Measurements from ENCODE around the gene GMPPB. TPM values are rescaled to one million over a fixed set of nuclear protein-coding genes. Genes with fewer than 3 reads are reported as not detected.
"Not testable (repeated sequence)": the region's sequence is repeated elsewhere in the genome, so short reads cannot be mapped to it uniquely, and the experiment has no call there.

GMPPB gene
- total and polyA plus RNA-seq, 12 donors = 11.2 to 141 (median 30.1) TPM

DNA sequence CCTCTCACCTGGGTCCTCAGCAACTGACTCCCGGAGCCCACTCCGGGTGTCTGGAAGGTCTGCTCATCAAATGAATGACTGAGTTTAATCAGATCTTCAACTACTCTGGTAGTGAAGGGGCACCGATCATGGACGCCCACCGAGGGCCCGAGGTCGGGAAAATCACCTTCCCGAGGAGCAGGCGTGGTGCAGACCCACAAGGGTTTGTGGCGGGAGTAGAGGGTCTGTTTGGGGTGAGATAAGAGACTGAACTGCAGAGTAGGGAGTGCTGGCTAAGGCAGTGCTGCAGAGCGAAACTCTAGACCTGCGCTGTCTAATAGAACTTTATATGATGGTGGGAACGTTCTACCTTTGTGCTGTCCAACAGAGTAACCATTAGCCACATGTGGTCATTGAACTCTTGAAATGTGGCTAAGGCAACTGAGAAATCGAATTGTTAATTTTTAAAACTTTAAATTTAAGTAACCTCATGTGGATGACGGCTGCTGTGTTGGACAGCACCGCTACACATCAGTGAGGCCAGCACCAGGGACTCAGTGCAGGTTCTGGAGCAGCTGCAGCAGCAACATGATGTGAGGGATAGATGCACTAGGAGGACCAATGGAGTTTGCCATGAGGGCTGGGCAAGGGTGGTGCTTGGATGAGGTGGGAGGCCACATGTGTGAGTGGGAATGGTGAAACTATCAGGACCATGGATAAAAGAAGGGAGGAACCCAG lies 33.7 kb downstream of the GMPPB start:
- H3K27me3 ChIP-seq; H3K9me3 ChIP-seq (replicated peaks in 1 of 3); H3K36me3 ChIP-seq (replicated peaks in 1 of 2); intact Hi-C loops (cut with DNase I); DNase-seq: not testable (repeated sequence)
- peaks cover 5 to 24% of the 10 kb centered on the region in 2 donors for H3K4me1 ChIP-seq (replicated peaks in 1 of 2)
- WGBS, 4 donors = 6 to 9% (median 8%) methylated on average over 16 of the region's 16 CpGs
- peak overlapping the region; percentile 74 to 99 (median 95) for H3K4me3 ChIP-seq
- peak overlapping the region in 3 of 5 donors; percentile 55 to 93 (median 66) for H3K27ac ChIP-seq

- TF ChIP-seq, protein P1, sequence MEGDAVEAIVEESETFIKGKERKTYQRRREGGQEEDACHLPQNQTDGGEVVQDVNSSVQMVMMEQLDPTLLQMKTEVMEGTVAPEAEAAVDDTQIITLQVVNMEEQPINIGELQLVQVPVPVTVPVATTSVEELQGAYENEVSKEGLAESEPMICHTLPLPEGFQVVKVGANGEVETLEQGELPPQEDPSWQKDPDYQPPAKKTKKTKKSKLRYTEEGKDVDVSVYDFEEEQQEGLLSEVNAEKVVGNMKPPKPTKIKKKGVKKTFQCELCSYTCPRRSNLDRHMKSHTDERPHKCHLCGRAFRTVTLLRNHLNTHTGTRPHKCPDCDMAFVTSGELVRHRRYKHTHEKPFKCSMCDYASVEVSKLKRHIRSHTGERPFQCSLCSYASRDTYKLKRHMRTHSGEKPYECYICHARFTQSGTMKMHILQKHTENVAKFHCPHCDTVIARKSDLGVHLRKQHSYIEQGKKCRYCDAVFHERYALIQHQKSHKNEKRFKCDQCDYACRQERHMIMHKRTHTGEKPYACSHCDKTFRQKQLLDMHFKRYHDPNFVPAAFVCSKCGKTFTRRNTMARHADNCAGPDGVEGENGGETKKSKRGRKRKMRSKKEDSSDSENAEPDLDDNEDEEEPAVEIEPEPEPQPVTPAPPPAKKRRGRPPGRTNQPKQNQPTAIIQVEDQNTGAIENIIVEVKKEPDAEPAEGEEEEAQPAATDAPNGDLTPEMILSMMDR (IDR thresholded peaks at IDR 0.05) = peak in 3 of 6 experiments; percentile 8 to 31 (median 21)
- TF ChIP-seq POLR2A (IDR thresholded peaks at IDR 0.05) = peak in 1 of 2 donors; percentile 41
- peak; percentile 83 to 92 (median 90) for DNase-seq
Observed at GRCh38 chr3:49689046-49689907, 34.5 kb downstream of the GMPPB start, which contains the start of the genes MST1 and RNF123. Gene MST1 (minus strand): TSS chr3:49689474. CDS start chr3:49688691, 783 bp downstream. Gene RNF123 (plus strand): TSS chr3:49689557. CDS start chr3:49691166, 1,609 bp downstream.

DNA sequence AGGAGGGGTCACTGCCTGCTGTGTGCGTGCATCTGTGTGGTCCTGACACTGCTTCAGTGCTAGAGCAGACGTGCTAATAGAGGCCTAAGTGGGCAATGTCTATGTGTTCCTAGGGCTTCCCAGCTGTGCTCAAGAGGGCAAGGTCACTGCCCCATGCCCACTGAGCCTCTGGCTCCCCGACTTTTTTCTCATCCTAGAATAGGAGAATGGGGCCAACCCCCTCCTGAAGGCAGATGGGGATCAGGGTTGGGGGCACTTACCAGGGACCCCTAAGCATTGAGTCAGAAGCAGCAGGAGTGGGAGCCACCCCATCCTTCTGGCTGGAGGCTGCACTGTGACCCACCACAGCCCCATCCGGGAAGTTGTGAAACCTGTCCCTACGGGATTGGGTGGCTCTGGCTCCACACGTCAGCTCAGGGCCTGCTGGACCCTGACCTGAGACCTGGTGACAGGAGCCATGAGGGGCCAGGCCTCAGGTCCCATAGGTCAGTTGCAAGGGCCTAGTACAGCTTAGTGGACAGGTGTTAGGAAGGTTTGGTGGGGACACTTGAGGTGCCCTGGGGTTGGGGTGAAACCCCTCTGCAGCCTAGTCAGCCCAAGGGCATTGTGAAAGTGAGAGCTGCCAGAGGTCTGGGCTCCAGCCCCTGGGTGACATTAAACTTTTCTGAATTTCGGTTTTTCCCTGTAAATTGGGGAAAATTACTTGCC lies 35.3 kb downstream of the GMPPB start:
- Histone ChIP-seq H3K27ac (peak overlapping the region; percentile 3 to 93 (median 66)), H3K4me1 (replicated peaks in 1 of 2) (peaks cover 5 to 24% of the 10 kb centered on the region in 2 donors)

More at GRCh38 chr3:49689046-49689907, 34.5 kb downstream of the GMPPB start, which contains the start of the genes MST1 and RNF123:
- 0 to 2% (median 1%) methylated on average over 13 to 66 of the region's 66 CpGs for WGBS, 4 donors
- no peaks in the 10 kb centered on the region for H3K27me3 ChIP-seq
- no peaks in the 10 kb centered on the region for H3K9me3 ChIP-seq (replicated peaks in 1 of 3)
- H3K4me3 ChIP-seq = peak within 1 kb of the TSS; percentile 74 to 99 (median 95)
- no peaks in the 10 kb centered on the region for H3K36me3 ChIP-seq (replicated peaks in 1 of 2)
- H3K4me1 ChIP-seq (replicated peaks in 1 of 2) = peaks cover 5 to 24% of the 10 kb centered on the region in 2 donors
- H3K27ac ChIP-seq = peak within 1 kb of the TSS; percentile 3 to 93 (median 66)
- intact Hi-C loops (cut with DNase I) = no loop called here

GRCh38 chr3:49687424-49687795 lies 36.3 kb downstream of the GMPPB start:
- H3K27me3 ChIP-seq; H3K9me3 ChIP-seq (replicated peaks in 1 of 3); intact Hi-C loops (cut with DNase I); H3K4me3 ChIP-seq; DNase-seq; H3K27ac ChIP-seq: not testable (repeated sequence)
- H3K4me1 ChIP-seq (replicated peaks in 1 of 2) = peaks cover 5 to 24% of the 10 kb centered on the region in 2 donors
- 80 to 95% (median 93%) methylated on average over 1 to 12 of the region's 12 CpGs; no CpG with 5 or more reads in 1 of the 4 donors for WGBS, 4 donors
- peaks cover 0 to 15% of the 10 kb centered on the region in 2 donors for H3K36me3 ChIP-seq (replicated peaks in 1 of 2)

More for the DNA sequence above, 35.3 kb downstream of the GMPPB start:
- WGBS, 4 donors = 44 to 60% (median 56%) methylated on average over 3 to 7 of the region's 7 CpGs
- H3K36me3 ChIP-seq (replicated peaks in 1 of 2); H3K9me3 ChIP-seq (replicated peaks in 1 of 3); H3K27me3 ChIP-seq; intact Hi-C loops (cut with DNase I): not testable (repeated sequence)
- DNase-seq = peak in 1 of 7 donors; percentile 60
- peak overlapping the region in 3 of 4 donors; percentile 94 to 99 (median 96) for H3K4me3 ChIP-seq

- Histone ChIP-seq H3K4me1 (replicated peaks in 1 of 2) (peaks cover 5 to 24% of the 10 kb centered on the region in 2 donors), H3K27ac (peak overlapping the region in 1 of 5 donors; percentile 17), H3K36me3 (replicated peaks in 1 of 2) (peaks cover 0 to 20% of the 10 kb centered on the region in 2 donors), H3K4me3 (peak overlapping the region in 1 of 4 donors; percentile 46)
- intact Hi-C loops (cut with DNase I); H3K9me3 ChIP-seq (replicated peaks in 1 of 3); H3K27me3 ChIP-seq: not testable (repeated sequence)
- DNase-seq = peak; percentile 53 to 86 (median 78)
- 11 to 36% (median 16%) methylated on average over 9 to 44 of the region's 44 CpGs for WGBS, 4 donors
Observed at GRCh38 chr3:49686769-49687423, 36.9 kb downstream of the GMPPB start.

- intact Hi-C loops (cut with DNase I); H3K9me3 ChIP-seq (replicated peaks in 1 of 3); H3K27me3 ChIP-seq: not testable (repeated sequence)
- WGBS, 4 donors = 2 to 40% (median 9%) methylated on average over 1 to 25 of the region's 29 CpGs
- Histone ChIP-seq H3K4me1 (replicated peaks in 1 of 2) (peaks cover 5 to 23% of the 10 kb centered on the region in 2 donors), H3K36me3 (replicated peaks in 1 of 2) (peaks cover 0 to 26% of the 10 kb centered on the region in 2 donors), H3K27ac (peak overlapping the region in 1 of 5 donors; percentile 17), H3K4me3 (peak overlapping the region in 1 of 4 donors; percentile 46)
- DNase-seq = peak in 5 of 7 donors; percentile 23 to 63 (median 43)
Observed at GRCh38 chr3:49686346-49686745, 37.4 kb downstream of the GMPPB start.

- peak overlapping the region in 1 of 4 donors; percentile 46 for H3K4me3 ChIP-seq
- H3K27ac ChIP-seq; H3K9me3 ChIP-seq (replicated peaks in 1 of 3); H3K27me3 ChIP-seq; intact Hi-C loops (cut with DNase I): not testable (repeated sequence)
- H3K4me1 ChIP-seq (replicated peaks in 1 of 2) = peaks cover 5 to 18% of the 10 kb centered on the region in 2 donors
- peaks cover 0 to 31% of the 10 kb centered on the region in 2 donors for H3K36me3 ChIP-seq (replicated peaks in 1 of 2)
- 10 to 40% (median 29%) methylated on average over 1 to 33 of the region's 36 CpGs for WGBS, 4 donors
- peak in 1 of 7 donors; percentile 38 for DNase-seq
Observed at GRCh38 chr3:49685846-49686245, 37.9 kb downstream of the GMPPB start.

GRCh38 chr3:49685103-49685502 lies 38.6 kb downstream of the GMPPB start:
- DNase-seq; H3K27me3 ChIP-seq; H3K27ac ChIP-seq; intact Hi-C loops (cut with DNase I); H3K4me3 ChIP-seq; H3K9me3 ChIP-seq (replicated peaks in 1 of 3): not testable (repeated sequence)
- WGBS, 4 donors = 91 to 98% (median 96%) methylated on average over 8 to 10 of the region's 10 CpGs
- Histone ChIP-seq H3K4me1 (replicated peaks in 1 of 2) (peaks cover 2 to 10% of the 10 kb centered on the region in 2 donors), H3K36me3 (replicated peaks in 1 of 2) (peaks cover 0 to 38% of the 10 kb centered on the region in 2 donors)

Data from adrenal gland (tissue), 12 donors.